GM18861 (cell line): Measurements from ENCODE around the gene C6orf62.
A peak's percentile ranks its signal among the peaks of the same experiment; 100 is the strongest.
"Not testable (repeated sequence)": the region's sequence is repeated elsewhere in the genome, so short reads cannot be mapped to it uniquely, and the experiment has no call there.

Experiments
- ATAC-seq: cut with Tn5 transposase; IDR thresholded peaks from one replicate; pipeline ENCODE4 v1.9.1; 2021; ENCODE audit not compliant: unreplicated experiment

Gene C6orf62

GRCh38 chr6:24743265-24743943 lies 24.4 kb upstream of the C6orf62 start:
- ATAC-seq = peak; percentile 80

DNA sequence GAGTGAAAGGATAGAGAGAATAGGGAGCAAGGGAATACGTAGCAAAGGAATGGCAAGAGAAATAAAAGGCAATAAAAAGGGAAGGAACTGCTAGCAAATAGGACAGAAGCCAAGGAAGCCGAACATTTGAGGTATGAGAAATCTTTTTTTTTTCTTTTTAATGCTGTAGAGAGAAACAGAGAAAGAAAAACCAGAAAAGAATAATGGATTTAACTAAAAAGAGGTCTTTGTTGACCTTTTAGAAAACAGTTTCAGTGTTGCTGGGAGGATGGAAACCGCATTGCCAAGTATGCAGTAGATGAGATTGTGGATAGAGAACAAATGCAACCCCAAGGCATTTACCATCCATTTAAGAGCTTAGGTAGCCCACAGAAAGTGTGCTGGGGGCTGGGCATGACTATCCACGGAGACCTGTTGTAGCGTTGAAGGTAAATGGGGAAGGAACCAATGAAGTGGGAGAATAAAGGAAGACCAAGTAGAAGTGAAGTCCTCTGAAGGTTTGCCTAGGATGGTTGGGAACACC lies 23.3 kb upstream of the C6orf62 start:
- no peak for ATAC-seq

GRCh38 chr6:24740861-24741260 lies 21.9 kb upstream of the C6orf62 start:
- no peak for ATAC-seq

GRCh38 chr6:24738741-24739140 lies 19.8 kb upstream of the C6orf62 start:
- no peak for ATAC-seq

DNA sequence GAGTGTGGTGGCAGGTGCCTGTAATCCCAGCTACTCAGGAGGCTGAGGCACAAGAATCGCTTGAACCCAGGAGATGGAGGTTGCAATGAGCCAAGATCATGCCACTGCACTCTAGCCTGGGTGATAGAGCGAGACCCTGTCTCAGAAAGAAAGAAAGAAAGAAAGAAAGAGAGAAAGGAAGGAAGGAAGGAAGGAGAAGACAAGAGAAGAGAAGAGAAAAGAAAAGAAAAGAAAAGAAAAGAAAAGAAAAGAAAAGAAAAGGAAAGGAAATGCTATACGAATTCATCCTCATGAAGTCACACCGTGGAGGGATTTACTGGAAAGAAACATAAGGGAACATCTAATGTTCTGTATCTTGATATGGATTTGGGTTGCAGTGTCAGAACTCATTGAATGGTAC lies 15.8 kb upstream of the C6orf62 start:
- ATAC-seq = not testable (repeated sequence)

- no peak for ATAC-seq
Observed at GRCh38 chr6:24734166-24734565, 15.2 kb upstream of the C6orf62 start.

DNA sequence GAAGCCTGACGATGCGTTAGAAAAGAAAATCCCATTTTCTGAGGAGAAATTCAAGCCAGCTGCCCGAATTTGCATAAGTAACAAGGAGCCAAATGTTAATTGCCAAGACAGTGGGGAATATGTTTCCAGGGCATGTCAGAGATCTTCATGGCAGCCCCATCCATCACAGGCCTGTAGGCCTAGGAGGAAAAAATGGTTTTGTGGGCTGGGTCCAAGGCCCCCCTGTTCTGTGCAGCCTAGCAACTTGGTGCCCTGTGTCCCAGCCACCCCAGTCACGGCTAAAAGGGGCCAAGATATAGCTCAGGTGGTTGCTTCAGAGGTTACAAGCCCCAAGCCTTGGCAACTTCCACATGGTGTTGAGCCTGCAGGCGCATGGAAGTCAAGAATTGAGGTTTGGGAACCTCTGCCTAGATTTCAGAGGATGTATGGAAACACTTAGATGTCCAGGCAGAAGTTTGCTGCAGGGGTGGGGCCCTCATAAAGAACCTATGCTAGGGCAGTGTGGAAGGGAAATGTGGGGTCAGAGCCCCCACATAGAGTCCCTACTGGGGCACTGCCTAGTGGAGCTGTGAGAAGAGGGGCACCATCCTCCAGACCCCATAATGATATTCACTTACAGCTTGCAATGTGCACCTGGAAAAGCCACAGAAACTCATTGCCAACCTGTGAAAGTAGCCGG lies 12.6 kb upstream of the C6orf62 start:
- not testable (repeated sequence) for ATAC-seq

DNA sequence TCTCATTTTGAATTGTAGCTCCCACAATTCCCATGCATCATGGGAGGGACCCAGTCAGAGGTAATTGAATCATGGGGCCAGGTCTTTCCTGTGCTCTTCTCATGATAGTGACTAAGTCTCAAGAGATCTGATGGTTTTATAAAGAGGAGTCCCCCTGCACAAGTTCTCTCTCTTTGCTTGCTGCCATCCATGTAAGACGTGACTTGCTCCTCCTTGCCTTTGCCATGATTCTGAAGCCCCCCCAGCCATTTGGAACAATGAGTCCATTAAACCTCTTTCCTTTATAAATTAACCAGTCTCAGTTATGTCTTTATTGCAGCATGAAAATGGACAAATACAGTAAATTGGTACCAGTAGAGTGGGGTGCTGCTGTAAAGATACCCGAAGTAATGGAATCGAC lies 11.7 kb upstream of the C6orf62 start:
- not testable (repeated sequence) for ATAC-seq

DNA sequence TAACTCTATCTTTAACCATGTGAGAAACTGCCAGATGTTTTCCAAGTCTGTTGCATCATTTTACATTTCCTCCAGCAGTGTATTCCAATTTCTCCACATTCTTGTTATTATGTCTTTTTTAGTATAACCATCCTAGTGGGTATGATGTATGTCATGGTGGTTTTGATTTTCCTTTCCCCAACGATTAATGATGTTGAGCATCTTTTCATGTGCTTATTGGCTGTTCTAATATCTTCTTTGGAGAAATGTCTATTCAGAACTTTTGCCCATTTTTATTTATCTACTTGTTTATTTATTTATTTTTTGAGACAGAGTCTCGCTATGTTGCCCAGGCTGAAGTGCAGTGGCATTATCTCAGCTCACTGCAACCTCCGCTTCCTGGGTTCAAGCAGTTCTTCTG lies 4.3 kb upstream of the C6orf62 start:
- ATAC-seq = no peak

DNA sequence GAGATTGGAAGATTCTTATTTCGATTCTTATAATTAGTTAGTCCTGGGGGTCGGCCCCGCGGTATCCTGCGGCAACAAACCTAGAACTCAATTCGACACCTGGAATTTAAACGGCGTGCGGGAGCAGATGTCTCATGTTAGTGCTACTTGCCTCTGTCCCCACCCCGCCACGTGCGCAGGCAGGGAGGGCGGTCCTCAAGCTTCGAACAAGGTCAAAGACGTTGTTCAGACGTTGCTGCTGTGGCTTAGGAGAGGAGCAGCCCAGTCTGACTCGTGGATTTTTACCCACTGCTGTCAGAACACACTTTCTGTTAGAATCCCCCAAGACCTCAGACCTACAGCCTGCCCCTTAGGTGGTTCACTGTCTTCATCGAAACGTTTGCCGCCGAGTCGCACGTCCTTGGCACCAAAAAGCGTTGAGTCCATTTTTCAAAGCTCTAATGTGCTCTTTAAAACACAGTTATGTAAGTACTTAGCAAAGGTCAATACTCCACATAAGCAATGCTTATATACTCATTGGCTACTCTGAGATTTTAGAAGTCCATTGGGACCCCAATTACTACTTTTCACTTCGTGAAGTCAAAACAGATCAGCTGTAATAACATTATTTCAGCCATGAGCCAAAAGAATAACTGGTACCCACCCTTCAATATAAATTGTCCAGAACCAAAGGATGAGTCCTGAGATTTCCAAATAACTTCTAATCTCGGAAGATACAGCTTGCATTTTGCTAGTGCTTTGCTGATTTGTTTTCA lies 2.7 kb upstream of the C6orf62 start:
- ATAC-seq = peak; percentile 38

DNA sequence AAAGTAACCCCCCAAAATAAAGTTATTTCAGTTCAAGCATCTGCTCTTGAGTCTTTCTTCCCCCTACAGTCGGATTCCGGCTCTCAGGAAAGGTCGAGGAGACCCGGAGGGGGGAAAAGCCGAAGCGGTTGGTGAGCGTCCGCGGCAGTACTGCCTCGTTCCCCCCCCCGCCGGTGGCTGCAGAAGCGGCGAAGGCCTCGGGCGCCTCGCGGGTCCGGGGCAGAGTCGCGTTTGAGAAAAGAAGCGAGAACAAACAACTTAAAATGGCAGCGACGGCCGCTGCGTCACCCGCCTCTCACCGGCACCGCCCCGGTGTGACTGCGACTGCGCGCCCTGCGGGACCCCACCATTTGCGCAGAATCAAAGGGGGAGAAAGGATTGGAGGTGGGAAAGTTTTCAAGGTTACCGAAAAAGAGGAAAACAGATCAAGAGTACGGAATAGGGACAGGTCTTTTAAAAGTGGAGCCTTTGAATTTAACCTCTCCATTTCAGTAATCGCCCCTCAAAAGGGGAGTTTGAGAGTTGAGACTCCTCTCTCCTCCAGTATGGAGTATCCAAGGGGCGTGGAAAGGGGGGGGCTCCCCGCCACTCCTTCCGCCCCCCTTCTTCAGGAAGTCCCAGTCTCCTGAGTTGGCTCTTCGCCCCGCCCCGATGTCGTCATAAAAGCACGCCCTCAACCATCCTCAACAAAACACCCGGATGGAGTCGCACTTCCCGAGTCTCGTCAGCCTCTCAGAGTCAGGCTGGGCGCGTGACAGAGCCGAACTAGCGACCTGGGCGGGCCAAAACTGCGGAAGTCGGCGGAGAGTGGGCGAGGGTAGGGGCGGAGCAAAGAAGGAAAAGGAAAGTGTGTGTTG lies 1.9 kb upstream of the C6orf62 start:
- peak; percentile 71 for ATAC-seq

GRCh38 chr6:24720131-24720603 lies 1.2 kb upstream of the C6orf62 start:
- ATAC-seq = no peak

GRCh38 chr6:24718449-24719124 lies 367 bp downstream of the C6orf62 start:
- ATAC-seq = no peak

- ATAC-seq = not testable (repeated sequence)
Observed at GRCh38 chr6:24716602-24717148, 2.3 kb downstream of the C6orf62 start.

DNA sequence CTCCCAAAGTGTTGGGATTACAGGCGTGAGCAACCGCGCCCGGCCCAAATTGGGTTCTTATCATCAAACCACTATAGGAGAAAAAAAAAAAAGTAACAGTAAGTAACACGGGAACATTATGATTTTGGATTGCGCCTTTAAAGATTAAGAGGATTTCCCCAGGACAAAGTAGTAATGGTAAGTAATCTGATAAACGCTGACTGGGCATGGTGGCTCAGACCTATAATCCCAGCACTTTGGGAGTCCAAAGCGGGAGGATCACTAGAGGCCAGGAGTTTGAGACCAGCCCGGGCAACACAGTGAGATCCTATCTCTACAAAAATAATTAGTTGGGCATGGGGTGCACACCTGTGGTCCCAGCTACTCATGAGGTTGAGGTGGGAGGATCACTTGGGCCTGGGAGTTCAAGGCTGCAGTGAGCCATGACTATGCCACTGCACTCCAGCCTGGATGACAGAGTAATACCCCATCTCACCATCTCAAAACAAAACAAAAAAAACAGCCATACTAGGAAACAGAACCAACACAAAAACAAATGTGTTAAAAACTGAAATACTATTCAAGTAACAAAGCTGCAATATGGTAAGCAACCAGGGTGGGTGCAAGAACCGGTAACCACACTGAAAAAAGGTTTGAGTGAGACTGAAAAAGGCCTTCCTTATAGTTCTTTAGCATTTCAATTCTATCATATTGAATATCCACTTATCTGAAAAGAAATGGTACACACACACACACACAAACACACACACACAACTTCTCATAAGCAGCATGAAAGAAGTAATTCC lies 8.2 kb downstream of the C6orf62 start:
- no peak for ATAC-seq

DNA sequence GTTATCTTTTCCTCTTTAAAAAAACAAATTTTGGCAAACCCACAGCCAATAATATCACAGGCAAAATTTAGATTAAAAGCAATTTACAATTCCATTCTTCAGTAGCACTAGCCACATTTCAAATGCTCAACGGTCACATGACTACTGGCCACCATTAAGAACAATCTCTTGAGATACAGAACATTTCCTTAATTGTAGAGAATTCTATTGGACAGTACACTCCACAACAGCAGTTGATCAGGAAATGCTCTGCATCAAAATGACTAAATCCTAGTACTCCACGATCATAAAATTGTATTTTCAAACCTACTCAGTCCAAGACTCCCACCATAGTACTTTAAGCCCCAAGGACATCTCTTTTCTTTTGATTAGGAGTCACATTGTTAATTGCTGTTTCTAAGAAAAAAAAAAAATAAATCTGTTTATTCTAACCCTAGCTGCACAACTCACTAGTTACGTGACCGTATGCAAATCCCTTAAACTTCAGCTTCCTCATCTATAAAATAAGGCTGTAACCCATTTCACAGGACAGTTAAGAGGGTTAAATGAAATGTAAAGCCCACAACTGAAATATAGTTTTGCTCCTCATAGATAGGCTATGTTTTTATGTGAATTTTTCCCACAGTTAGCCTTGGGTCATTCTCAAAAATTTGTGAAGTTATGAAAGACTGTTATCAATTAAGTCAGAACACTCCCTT lies 9.8 kb downstream of the C6orf62 start:
- ATAC-seq = no peak

DNA sequence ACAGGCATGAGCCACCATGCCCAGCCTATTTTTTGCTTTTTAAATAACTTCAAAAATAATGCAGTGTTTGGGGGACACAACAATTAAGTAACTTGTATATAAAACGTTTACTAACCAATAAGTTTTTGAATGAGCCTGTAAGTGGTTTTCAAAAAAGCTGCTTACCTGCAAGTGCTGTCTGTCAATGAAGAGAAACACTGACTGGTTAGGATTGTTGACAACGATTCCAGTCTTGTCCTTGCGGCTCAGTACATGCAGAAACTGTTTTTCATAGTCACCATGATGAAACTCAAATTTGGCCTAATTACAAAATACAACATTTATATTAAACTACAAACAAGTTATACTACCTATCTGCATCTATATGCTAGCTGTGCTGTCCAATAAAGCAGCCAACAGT lies 10.3 kb downstream of the C6orf62 start:
- no peak for ATAC-seq

DNA sequence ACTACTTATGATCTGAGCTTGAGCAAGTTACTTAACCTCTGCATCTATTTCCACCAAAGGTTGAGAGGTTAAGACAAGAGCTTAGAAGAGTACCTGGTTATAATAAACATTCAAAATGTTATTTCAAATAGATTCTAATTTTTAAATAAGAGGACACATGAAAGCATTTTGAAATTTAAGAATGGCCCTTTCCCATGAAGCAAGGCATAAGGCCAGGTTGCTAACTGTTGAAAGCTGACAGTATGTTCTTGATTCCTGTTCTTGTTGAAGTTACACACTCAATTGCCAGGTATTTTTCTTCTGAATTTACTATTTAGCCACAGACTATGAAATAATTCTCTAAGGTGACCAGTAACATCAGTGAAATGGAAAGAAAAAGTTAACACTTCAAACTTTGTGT lies 14.5 kb downstream of the C6orf62 start:
- no peak for ATAC-seq
